SU-DHL-6 (cell line): ENCODE results near the gene TUFT1.

Experiments used
- CTCF ChIP-seq: fragments of 200-600 bp; sonication (generic); IDR thresholded peaks from one replicate; pipeline ENCODE4 v1.5.1; 2017; ENCODE audit warnings: antibody characterized with exemption, mild to moderate bottlenecking, low read length, moderate library complexity; ENCODE audit not compliant: insufficient read depth, poor library complexity, severe bottlenecking
- EZH2phosphoT487 ChIP-seq: fragments of 200-600 bp; sonication (generic), shearing (Covaris generic); conservative IDR thresholded peaks from 2 replicates; pipeline ENCODE4 v1.6.1; 2018; ENCODE audit warnings: mild to moderate bottlenecking, antibody characterized with exemption, low read length, moderate library complexity, mixed read lengths

GRCh38 chr1:151539321-151540020 lies 638 bp upstream of the TUFT1 start:
- no peak for TF ChIP-seq CTCF
- TF ChIP-seq EZH2phosphoT487: no peak
